GM23338 (cell line): ENCODE results near the gene CABP4.

Experiments
- CREB1 ChIP-seq: fragments of 250-450 bp; sonication (Bioruptor Pico); IDR thresholded peaks from 2 replicates; pipeline ENCODE4 v1.5.0; 2020; ENCODE audit warnings: low read depth, mild to moderate bottlenecking, moderate library complexity
- CTCF ChIP-seq, 2 experiments: fragments of 200-600 bp in 1 of 2; sonication (generic) in 1 of 2; conservative IDR thresholded peaks; 2 replicates each; pipeline versions ENCODE4 v1.5.1 to v1.6.1; 2016 to 2017; ENCODE audit warnings: antibody characterized with exemption in 2 of 2, low read depth in 2 of 2, mild to moderate bottlenecking in 2 of 2, moderate library complexity in 1 of 2
- ETS1 ChIP-seq: IDR thresholded peaks from 2 replicates; pipeline ENCODE4 v1.6.1; 2016; ENCODE audit warnings: antibody characterized with exemption
- EZH2phosphoT487 ChIP-seq: fragments of 200-600 bp; sonication (generic); IDR thresholded peaks from one replicate; pipeline ENCODE4 v1.8.1; 2018; ENCODE audit warnings: antibody characterized with exemption; ENCODE audit not compliant: unreplicated experiment

- TF ChIP-seq CTCF (conservative IDR thresholded peaks at IDR 0.05; ENCODE audit: low read depth in 2 of 2), result no peak
- no peak for TF ChIP-seq CREB1
- TF ChIP-seq EZH2phosphoT487, result no peak
- no peak for TF ChIP-seq ETS1
Measured at GRCh38 chr11:67409261-67409666, 45.9 kb upstream of the CABP4 start.
